MV-4-11 (cell line): ENCODE measurements around the gene VCPKMT.
A peak's percentile ranks its signal among the peaks of the same experiment; 100 is the strongest.

ENCODE experiments used
- DNase-seq: peaks from one replicate; lab custom pipeline; 2025; lab: John Stamatoyannopoulos, UW

The VCPKMT gene

GRCh38 chr14:50116181-50116956 is at the start of gene VCPKMT:
Gene VCPKMT (minus strand): TSS chr14:50116572. CDS start chr14:50116552, 20 bp downstream.
- peak; percentile 88 for DNase-seq

- no peak for DNase-seq
Observed at GRCh38 chr14:50156111-50156510, 39.7 kb upstream of the VCPKMT start.

- no peak for DNase-seq
Observed at GRCh38 chr14:50148799-50149198, 32.4 kb upstream of the VCPKMT start.

- DNase-seq, result no peak
Observed at GRCh38 chr14:50139192-50139591, 22.8 kb upstream of the VCPKMT start.

GRCh38 chr14:50127802-50128201 is 11.4 kb upstream of the VCPKMT start:
- DNase-seq, result no peak

GRCh38 chr14:50123062-50123461 is 6.7 kb upstream of the VCPKMT start:
- no peak for DNase-seq

GRCh38 chr14:50122291-50122690 is 5.9 kb upstream of the VCPKMT start:
- no peak for DNase-seq

GRCh38 chr14:50121486-50121885 is 5.1 kb upstream of the VCPKMT start:
- no peak for DNase-seq

GRCh38 chr14:50117456-50117855 is 1.1 kb upstream of the VCPKMT start:
- no peak for DNase-seq

- no peak for DNase-seq
Observed at GRCh38 chr14:50116966-50117365, 594 bp upstream of the VCPKMT start.

- DNase-seq, result no peak
Observed at GRCh38 chr14:50113381-50114035, 2.9 kb downstream of the VCPKMT start.

GRCh38 chr14:50110323-50111037 is 5.9 kb downstream of the VCPKMT start:
- no peak for DNase-seq

GRCh38 chr14:50109342-50109741 is 7.0 kb downstream of the VCPKMT start:
- DNase-seq, result no peak

GRCh38 chr14:50107850-50108249 is 8.5 kb downstream of the VCPKMT start:
- no peak for DNase-seq

- DNase-seq, result no peak
Observed at GRCh38 chr14:50106178-50106577, 10.2 kb downstream of the VCPKMT start.

- DNase-seq, result no peak
Observed at GRCh38 chr14:50103558-50103957, 12.8 kb downstream of the VCPKMT start.

- DNase-seq, result no peak
Observed at GRCh38 chr14:50101417-50101816, 15.0 kb downstream of the VCPKMT start.

GRCh38 chr14:50100805-50101204 is 15.6 kb downstream of the VCPKMT start:
- no peak for DNase-seq

- DNase-seq, result no peak
Observed at GRCh38 chr14:50099335-50099734, 17.0 kb downstream of the VCPKMT start.

GRCh38 chr14:50095895-50096294 is 20.5 kb downstream of the VCPKMT start:
- DNase-seq, result peak; percentile 55

- no peak for DNase-seq
Observed at GRCh38 chr14:50094056-50094755, 22.2 kb downstream of the VCPKMT start.

- no peak for DNase-seq
Observed at GRCh38 chr14:50093496-50093895, 22.9 kb downstream of the VCPKMT start.
